Cortex of kidney (tissue), 1 donor: Measurements from ENCODE around the gene TIMM44.

Experiments used
- DNase-seq: peaks from one replicate; lab custom pipeline; 2025; lab: John Stamatoyannopoulos, UW

TIMM44 gene

DNA sequence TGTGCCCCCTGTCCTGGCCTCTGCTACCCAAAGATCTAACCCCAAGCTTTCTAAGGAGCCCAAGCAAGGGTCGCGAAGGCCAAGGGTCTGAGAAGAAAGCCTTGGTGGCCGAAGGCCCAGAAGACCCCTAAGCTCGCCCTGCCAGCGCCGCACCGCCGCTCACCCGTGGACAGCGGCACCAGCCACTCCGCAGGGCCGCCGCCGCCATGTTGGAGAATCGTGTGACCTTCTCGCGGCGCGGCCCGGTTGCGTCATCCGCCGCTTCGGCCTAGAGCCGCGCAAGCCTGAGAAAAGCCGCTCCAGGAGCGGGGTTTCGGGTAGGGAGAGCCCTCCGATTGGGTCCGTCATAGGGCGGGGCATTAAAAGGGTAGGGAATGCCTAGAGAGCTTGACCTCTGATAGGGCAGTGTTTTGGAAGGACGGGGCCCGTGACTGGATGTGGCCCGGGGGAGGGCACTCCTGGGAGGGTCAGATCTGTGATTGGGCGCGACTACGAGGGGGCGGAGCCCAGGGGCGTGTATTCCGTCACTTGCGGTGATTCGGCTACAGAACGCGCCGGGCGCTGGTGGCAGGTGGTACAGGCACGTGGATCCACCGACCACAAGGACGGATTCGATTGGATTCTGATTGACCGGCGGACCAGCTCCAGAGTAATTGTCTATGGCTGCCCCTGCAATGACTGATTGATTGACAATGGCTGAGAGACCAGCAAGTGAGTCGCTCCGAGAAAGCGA is at the start of gene TIMM44:
TSS of gene TIMM44 (minus strand) at position 223 of the 733 bp plus-strand sequence. CDS start at position 208, 15 bp downstream.
- no peak for DNase-seq

- no peak for DNase-seq
These were observed 49.1 kb upstream of the TIMM44 start for GRCh38 chr19:7992575-7992974.

DNA sequence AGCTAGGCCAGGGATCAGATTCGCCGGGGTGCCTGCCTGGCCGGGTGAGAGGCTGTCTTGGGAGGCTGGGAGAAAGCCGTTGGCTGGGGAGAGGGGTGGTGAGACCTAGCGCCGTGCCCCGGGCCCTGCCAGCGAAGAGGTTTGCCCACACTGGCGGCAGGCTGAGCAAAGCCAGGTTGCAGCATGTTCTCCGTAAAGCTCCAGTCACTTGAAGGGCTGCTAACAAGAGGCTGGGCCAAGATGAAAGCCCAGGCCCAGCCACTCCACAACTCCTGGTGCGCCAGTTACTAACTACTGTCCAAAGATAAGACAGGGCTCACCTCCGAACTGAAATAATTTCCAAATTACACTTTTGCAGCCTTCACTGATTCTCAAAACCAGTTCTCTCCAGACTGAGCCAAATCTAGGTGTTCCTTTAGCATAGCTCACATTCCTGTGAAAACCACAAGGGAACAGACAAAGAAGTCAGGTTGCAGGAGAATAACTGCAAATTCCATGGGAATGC is 45.7 kb upstream of the TIMM44 start:
- DNase-seq, result no peak

DNA sequence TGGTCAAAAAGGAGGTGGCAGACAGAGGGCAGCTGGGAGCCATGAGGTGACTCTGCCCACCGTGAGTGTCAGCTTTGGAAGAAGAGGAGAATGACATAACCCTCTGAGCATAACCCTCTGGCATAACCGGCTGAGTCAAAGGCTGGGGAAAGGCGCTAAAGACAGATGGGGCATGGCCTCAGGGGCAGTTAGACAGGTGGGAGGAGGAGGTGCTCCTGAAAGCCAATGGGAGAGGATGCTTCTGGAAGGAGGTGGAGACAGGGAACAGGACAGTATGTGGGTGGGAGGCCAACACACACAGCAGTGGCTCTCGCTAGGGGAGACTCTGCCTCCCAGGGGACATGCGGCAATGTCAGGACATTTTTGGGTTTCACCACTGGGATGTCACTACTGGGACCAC is 44.8 kb upstream of the TIMM44 start:
- no peak for DNase-seq

- DNase-seq, result no peak
These were observed 43.8 kb upstream of the TIMM44 start for GRCh38 chr19:7987114-7987768.

GRCh38 chr19:7986321-7987113 is 43.1 kb upstream of the TIMM44 start:
- no peak for DNase-seq

GRCh38 chr19:7985481-7985911 is 42.0 kb upstream of the TIMM44 start:
- DNase-seq, result no peak

DNA sequence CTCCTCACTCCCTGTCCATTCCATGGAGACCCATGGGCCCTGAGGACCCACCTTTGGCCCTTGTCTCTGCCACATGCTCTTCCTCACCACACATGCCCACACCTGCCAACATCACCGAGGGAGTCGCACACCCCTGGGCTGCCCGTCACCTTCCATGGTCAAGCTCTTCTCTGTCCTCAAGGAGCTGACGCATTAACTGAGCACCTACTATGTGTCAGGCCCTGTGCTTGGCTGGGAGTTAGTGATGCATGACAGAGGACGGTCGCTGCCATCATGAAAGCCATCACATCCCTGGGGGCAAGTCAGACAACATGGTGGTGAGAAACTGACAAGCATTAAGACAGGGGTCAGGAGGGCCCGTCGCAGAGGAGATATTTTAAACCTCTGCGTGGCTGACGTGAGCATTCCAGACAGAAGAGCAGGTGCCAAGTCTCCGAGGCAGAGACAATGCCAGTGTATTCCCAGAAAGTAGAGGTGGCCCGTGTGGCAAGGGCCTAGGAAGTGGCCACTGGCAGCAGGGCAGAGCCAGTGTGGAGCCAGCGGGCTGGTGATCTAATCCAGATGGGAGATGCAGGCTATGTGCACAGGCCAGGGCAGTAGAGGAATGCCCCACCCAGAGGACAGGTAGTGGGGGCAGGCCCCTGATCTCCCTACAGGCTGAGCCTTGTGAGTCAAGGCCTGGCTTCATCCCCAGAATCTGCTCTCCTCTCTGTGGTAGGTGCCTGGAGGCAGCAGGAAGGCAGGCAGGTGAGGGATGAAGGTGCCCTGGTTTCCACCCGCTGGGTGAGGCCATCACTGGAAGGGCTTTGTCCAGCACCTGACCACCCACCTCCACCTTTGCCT is 40.8 kb upstream of the TIMM44 start:
- DNase-seq, result no peak

DNA sequence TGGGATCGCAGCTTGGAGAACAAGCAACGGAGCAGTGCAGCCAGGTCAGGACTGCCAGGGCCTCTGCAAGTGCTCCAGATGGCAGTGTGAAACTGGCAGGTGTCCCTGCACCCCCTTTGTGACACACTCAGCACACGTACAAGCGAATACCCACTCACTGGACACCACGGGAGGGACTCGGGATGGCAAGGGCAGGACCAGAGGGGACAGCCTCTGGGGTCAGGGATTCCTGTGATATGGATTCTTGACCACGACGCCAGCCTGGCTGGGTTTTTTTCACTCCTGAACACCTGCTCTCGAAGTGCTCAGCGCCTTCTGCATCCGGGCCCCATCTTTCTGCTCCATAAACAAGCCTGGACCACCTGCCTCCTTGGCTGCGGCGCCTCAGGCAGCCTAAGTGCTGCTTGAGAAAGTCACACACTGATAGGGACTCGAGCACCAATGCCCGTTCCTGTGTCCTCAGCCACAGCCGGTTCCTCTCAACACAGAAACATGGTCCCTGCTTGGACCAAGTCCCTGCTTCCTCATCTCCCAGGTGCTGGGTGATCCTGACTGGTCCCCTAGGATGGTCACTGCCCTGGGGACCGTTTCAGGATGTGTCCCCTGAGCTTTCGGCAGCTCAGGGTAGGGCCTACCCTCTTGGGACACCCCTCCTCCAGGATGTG is 40.0 kb upstream of the TIMM44 start:
- no peak for DNase-seq

- no peak for DNase-seq
These were observed 39.2 kb upstream of the TIMM44 start for GRCh38 chr19:7982651-7983099.

GRCh38 chr19:7982103-7982502 is 38.6 kb upstream of the TIMM44 start:
- DNase-seq, result no peak

DNA sequence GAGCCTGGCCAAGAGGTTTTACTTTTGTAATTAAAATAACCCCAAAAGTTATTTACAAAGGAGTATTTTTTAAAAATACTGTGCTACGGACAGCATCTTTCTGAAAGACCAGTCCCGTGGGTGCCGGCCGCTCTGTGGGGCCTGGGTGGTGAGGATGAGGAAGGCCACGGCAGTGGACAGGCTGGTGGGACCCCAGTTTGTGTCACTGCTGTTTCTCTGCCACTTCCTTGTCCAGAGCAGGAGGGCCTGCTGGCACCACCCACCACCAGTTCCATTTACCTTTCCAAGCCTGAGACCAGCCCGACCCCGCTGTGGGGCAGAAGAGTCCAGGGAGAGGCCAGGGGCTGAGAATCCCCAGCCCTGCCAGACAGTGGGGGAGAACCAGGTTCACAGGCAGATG is 38.2 kb upstream of the TIMM44 start:
- no peak for DNase-seq

DNA sequence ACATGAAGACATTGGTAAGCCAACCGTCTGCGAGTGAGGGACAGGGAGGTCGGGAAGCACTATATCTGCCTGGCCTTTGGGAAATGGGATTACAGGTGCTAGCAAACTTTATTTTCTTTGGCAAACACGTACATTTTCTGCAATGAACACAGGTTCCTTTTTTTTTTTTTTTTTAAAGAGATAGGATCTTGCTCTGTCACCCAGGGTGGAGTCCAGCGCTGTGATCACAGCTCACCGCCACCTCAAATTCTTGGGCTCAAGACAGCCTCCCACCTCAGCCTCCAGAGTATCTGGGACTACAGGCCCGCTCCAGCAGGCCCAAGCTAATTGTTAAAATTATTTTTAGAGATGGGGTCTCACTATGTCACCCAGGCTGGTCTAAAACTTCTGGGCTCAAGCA is 37.7 kb upstream of the TIMM44 start:
- no peak for DNase-seq

GRCh38 chr19:7980635-7981121 is 37.2 kb upstream of the TIMM44 start:
- DNase-seq, result no peak

DNA sequence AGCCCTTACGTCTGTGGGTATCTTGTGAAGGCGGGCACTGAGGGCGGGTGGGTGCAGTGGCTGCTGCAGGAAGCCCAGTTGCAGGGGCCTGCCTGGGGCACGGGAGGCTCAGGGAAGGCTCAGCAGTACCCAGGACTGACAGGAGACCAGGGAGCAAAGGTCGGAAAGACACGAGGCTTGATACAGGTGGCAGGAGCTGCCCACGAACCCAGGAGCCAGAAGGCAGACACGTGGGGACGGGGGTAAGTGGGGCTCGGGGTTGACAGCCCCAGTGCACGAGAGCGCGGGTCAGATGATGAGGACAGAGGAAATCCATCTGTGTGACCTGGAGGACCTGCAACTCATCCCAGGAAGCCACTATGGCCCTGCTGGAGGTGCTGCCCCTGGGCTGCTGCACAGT is 36.7 kb upstream of the TIMM44 start:
- DNase-seq, result no peak

DNA sequence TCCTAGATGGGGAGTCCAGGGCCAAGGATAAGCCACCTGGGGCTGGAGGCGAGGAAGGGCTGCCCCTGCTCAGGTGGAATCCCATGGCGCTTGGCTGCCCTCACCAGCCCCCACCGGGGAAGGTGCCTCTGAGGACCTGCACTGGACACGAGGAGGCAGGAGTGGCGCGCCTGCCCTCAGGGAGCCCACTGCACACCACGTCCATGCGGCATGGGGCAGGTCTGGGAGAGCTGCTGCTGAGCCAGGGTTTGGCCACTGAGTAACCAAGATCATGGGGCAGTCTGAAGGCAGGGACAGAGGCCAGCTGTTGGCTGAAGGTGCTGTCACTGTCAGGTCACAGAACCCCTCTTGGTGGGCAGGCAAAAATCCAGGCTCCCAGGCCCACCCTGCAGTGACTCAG is 36.1 kb upstream of the TIMM44 start:
- no peak for DNase-seq

DNA sequence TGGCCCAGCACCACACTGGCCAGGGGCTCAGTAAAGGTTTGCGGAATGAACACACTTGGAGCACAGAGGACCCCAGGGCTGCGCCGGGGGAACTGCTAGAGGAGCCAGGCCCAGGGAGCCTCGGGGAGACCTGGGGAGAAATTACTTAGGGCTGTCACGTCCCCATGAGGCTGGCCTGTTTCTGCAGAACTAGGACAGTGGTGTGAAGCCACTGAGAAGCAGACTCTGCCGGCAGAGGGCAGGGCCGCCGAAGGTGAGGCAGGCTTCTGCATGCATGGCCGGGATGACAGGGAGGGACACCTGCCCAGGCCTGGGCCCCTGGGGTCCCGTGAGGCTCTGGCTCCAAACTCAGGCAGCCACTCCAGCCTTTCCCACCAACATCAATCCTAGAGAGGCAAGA is 35.5 kb upstream of the TIMM44 start:
- DNase-seq, result no peak

DNA sequence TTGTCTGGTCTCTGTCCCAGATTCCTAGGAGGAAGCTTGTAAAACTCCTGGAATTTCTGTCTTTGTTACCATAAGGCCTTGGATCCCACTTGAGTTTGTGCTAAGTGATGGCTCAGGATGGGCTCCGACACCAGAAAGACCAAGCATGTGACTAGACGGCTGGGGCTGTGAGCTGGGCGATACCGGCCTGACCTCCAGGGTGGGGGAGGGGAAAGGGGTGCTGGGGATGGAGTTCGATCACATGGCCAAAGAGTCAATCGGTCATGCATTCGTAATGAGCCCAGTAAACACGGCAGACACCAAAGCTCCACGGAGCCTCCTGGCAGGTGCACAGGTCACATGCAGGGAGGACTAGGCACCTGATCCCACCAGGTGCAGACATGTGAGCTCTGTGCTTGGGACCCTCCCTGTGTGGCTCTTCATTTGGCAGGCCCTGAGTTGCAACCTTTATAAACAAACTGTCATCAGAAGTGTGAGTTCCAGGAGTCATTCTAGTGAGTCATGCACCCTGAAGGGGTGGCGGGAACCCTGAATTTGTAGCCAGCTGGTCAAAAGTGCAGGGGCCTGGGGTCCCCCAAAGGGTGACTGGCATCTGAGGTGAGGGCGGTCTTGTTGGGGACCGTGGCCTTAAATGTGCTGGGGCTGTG is 34.8 kb upstream of the TIMM44 start:
- no peak for DNase-seq

DNA sequence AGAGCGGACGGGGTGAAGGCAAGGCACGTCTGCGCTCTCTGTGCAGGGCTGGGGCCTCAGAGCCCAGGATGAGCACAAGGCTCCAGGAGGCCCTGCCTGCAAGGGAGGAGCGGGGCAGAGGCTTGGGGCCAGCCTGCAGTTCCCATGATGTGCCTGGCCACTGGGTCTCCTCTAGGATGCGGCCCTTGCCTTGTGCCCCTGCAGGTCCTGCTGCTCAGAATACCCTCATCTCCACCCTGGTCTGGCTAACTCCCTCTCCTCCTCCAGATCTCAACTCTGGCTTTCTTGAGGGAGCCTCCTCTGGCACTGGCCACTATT is 34.2 kb upstream of the TIMM44 start:
- no peak for DNase-seq

GRCh38 chr19:7977021-7977722 is 33.7 kb upstream of the TIMM44 start:
- no peak for DNase-seq
